HL-60 (cell line): ENCODE results near the gene EGFL7.

Source experiments
- DNase-seq, 2 experiments: peaks; one replicate each; pipeline ENCODE4 v3.0.0-alpha.2; 2010 to 2020; ENCODE audit warnings: low read depth in 1 of 2, low spot score in 1 of 2
- H3K27ac ChIP-seq: fragments of 250-450 bp; sonication (Bioruptor Pico); replicated peaks from 2 replicates; pipeline ENCODE4 v1.5.1; 2020; ENCODE audit warnings: mild to moderate bottlenecking, moderate library complexity
- H3K27me3 ChIP-seq: fragments of 250-450 bp; sonication (Bioruptor Pico); 2 replicates; pipeline ENCODE4 v1.5.1; 2021; ENCODE audit warnings: mild to moderate bottlenecking, moderate library complexity; ENCODE audit not compliant: insufficient read depth, poor library complexity, severe bottlenecking
- H3K4me3 ChIP-seq: replicated peaks from 2 replicates; pipeline ENCODE4 v1.5.1; 2011; ENCODE audit warnings: mild to moderate bottlenecking, control low read depth, low read length; ENCODE audit not compliant: insufficient read depth
- GABPA ChIP-seq: IDR thresholded peaks from 2 replicates; pipeline ENCODE4 v1.6.1; 2012; ENCODE audit warnings: low read depth
- POLR2AphosphoS5 ChIP-seq: IDR thresholded peaks from 2 replicates; pipeline ENCODE4 v1.6.1; 2012; ENCODE audit warnings: low read depth
- REST ChIP-seq: IDR thresholded peaks from 2 replicates; pipeline ENCODE4 v1.6.1; 2012; ENCODE audit warnings: low read depth; ENCODE audit not compliant: insufficient replicate concordance
- SPI1 ChIP-seq: IDR thresholded peaks from 2 replicates; pipeline ENCODE4 v1.6.1; 2012; ENCODE audit warnings: low read depth, mild to moderate bottlenecking, borderline replicate concordance
- TF ChIP-seq, protein P1 (sequence below): IDR thresholded peaks from one replicate; pipeline ENCODE4 v1.5.1; 2011; ENCODE audit warnings: low read length, control low read depth, inconsistent platforms; ENCODE audit not compliant: insufficient read depth

EGFL7 gene

DNA sequence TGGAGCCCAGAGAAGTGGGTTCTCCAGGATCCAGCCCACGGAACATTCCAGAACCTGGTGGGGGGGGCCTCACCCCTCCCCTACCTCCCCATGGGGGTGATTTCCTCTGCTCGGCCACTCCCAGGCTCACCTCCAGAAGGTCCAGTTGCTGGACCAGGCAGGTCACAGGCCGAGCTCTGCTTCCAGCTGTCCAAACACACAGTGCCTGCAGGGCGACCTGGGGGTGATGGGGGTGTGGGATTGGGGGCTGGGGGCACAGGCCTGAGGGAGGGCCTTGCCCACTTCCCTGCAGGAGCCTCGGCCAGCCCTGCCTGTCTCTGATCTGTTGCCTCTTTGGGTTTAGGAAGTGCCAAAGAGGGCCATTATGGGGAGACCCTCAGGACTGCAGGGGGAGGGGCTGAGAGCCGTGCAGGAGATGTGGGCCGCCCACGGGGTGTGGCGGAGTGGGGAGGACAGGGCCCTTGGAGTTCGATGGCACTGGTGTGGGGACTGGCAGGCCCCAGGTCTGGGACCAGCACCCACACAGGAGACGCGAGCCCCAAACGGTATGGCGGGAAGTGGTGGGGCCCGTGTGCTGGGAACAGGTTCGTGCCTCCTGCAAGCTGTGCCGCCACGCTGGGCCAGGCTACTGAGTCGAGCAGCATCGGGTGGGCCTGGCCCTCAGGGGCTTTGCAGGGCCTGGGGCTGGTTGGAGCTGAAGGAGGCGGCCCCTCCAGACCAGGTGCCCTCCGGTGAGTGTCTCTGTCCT lies 45.6 kb upstream of the EGFL7 start:
- peak overlapping the region; percentile 89 for H3K27ac ChIP-seq
- no peak for DNase-seq
- TF ChIP-seq, protein P1, sequence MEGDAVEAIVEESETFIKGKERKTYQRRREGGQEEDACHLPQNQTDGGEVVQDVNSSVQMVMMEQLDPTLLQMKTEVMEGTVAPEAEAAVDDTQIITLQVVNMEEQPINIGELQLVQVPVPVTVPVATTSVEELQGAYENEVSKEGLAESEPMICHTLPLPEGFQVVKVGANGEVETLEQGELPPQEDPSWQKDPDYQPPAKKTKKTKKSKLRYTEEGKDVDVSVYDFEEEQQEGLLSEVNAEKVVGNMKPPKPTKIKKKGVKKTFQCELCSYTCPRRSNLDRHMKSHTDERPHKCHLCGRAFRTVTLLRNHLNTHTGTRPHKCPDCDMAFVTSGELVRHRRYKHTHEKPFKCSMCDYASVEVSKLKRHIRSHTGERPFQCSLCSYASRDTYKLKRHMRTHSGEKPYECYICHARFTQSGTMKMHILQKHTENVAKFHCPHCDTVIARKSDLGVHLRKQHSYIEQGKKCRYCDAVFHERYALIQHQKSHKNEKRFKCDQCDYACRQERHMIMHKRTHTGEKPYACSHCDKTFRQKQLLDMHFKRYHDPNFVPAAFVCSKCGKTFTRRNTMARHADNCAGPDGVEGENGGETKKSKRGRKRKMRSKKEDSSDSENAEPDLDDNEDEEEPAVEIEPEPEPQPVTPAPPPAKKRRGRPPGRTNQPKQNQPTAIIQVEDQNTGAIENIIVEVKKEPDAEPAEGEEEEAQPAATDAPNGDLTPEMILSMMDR: no peak
- no peak for TF ChIP-seq REST
- no peak for TF ChIP-seq SPI1
- TF ChIP-seq GABPA: no peak
- TF ChIP-seq POLR2AphosphoS5: no peak
- no peak overlapping the region for H3K4me3 ChIP-seq
- H3K27me3 ChIP-seq: no peaks in the 10 kb centered on the region

DNA sequence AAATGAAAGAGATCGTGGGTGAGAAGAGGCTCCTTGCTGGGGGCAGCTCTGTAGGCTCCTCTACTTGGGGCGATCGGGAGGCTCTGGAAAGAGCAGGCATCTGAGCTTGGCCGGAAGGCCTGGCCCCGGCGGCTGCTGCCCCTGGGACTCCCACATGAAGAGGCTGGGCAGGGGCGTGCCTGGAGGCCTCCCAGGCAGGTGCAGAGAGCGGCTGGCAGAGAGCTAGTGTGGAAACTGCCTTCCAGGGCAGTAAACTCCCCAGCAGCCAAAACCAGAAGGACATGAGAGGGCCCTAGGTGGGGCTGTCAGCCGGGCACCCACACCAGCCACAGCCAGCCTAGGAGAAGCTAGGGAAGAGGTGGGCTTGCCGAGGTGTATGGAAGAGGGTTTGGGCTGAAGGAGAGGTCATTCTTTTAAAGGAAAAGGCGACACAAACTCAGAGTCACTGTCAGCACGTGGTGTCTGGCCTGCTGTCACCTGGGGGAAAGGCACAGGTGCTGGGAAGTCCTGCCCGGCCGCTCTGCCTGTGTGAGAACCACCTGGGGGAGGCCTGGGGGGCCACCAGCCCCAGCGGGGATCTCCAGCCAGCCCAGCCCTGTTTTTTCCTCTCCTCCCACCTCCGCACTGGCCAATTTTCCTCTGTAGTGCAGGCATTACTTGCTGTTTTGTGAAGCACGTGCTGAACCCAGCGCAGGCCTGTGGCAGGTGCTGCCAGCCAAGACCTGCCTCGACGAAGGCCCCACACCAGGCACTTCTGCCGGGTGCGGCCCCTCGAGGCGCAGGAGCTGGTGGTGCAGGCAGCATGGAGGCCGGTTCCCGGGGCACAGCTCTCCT lies 44.8 kb upstream of the EGFL7 start:
- DNase-seq: peak in 1 of 2 experiments; percentile 51
- H3K27me3 ChIP-seq: no peaks in the 10 kb centered on the region
- H3K4me3 ChIP-seq: no peak overlapping the region
- peak overlapping the region; percentile 89 for H3K27ac ChIP-seq
- no peak for TF ChIP-seq SPI1
- peak; percentile 27; the same call in 1 of the 2 replicates for TF ChIP-seq POLR2AphosphoS5
- no peak for TF ChIP-seq GABPA
- no peak for TF ChIP-seq REST
- TF ChIP-seq, protein P1: no peak

- Histone ChIP-seq H3K27me3 (no peaks in the 10 kb centered on the region), H3K27ac (peak overlapping the region; percentile 89), H3K4me3 (no peak overlapping the region)
- TF ChIP-seq SPI1 (peak; percentile 93), POLR2AphosphoS5 (no peak)
- DNase-seq: peak; percentile 79 to 84
Measured at GRCh38 chr9:136618580-136619547, 43.9 kb upstream of the EGFL7 start.
